IMR-90 (cell line): Measurements from ENCODE around the gene SVOPL. TPM values are rescaled to one million over a fixed set of nuclear protein-coding genes. Genes with fewer than 3 reads are reported as not detected.

Source experiments
- ATAC-seq: fragments of 200-7000 bp; cut with Tn5 transposase; 2 replicates; pipeline ENCODE4 v1.9.1; 2020; ENCODE audit warnings: low read depth, mild to moderate bottlenecking, moderate library complexity
- BruUV-seq: library from RNA; stranded (reverse); fragments of 400-500 nt; replicated peaks from 2 replicates; lab custom pipeline; 2021; lab: Mats Ljungman, UMichigan
- CTCF ChIA-PET: fragments of 300-600 bp; formaldehyde crosslinking; extraction: SDS; loops from one replicate; lab custom pipeline; 2021; ENCODE audit warnings: antibody characterized with exemption; lab: Yijun Ruan, JAX
- POLR2A ChIA-PET: fragments of 300-600 bp; sonication (Branson Sonifier 250); formaldehyde crosslinking; loops from one replicate; lab custom pipeline; 2022; ENCODE audit warnings: antibody characterized with exemption; ENCODE audit not compliant: unreplicated experiment; lab: Charles Lee
- DNase-seq: peaks from one replicate; pipeline ENCODE4 v3.0.0; 2013
- H2AFZ ChIP-seq: replicated peaks from 2 replicates; pipeline ENCODE3; 2013; ENCODE audit warnings: low read length, mild to moderate bottlenecking; ENCODE audit not compliant: poor library complexity
- H2AK5ac ChIP-seq: 2 replicates; pipeline ENCODE4 v1.6.1; 2013; ENCODE audit warnings: low read depth, low read length, inconsistent platforms
- H2AK9ac ChIP-seq: replicated peaks from 2 replicates; pipeline ENCODE3; 2013; ENCODE audit warnings: mild to moderate bottlenecking, low read depth, low read length, moderate library complexity; ENCODE audit not compliant: poor library complexity
- H2BK120ac ChIP-seq: 2 replicates; pipeline ENCODE4 v1.6.1; 2013; ENCODE audit warnings: low read depth, low read length, inconsistent platforms
- H2BK15ac ChIP-seq: 3 replicates; pipeline ENCODE4 v1.6.1; 2013; ENCODE audit warnings: low read depth, low read length, inconsistent platforms
- H2BK20ac ChIP-seq: 2 replicates; pipeline ENCODE4 v1.6.1; 2013; ENCODE audit warnings: low read depth, mild to moderate bottlenecking, inconsistent platforms, low read length, moderate library complexity
- H2BK5ac ChIP-seq: 2 replicates; pipeline ENCODE4 v1.6.1; 2013; ENCODE audit warnings: mild to moderate bottlenecking, low read depth, low read length, inconsistent platforms; ENCODE audit not compliant: poor library complexity, severe bottlenecking
- H3K14ac ChIP-seq: replicated peaks from 2 replicates; pipeline ENCODE4 v1.6.1; 2013; ENCODE audit warnings: low read depth, low read length, inconsistent platforms
- H3K18ac ChIP-seq: 2 replicates; pipeline ENCODE4 v1.6.1; 2013; ENCODE audit warnings: low read depth, low read length, control low read depth
- H3K23ac ChIP-seq: 2 replicates; pipeline ENCODE4 v1.6.1; 2013; ENCODE audit warnings: low read depth, low read length, inconsistent platforms
- H3K27ac ChIP-seq: 2 replicates; pipeline ENCODE4 v1.5.1; 2013; ENCODE audit warnings: mild to moderate bottlenecking, control low read depth, low read length; ENCODE audit not compliant: insufficient read depth
- H3K27me3 ChIP-seq: 2 replicates; pipeline ENCODE4 v1.6.1; 2013; ENCODE audit warnings: low read length; ENCODE audit not compliant: control insufficient read depth, insufficient read depth
- H3K36me3 ChIP-seq: 2 replicates; pipeline ENCODE4 v1.6.1; 2013; ENCODE audit warnings: low read length, mixed read lengths; ENCODE audit not compliant: control insufficient read depth, insufficient read depth
- H3K4ac ChIP-seq: 2 replicates; pipeline ENCODE4 v1.6.1; 2013; ENCODE audit warnings: low read depth, low read length, inconsistent platforms
- H3K4me1 ChIP-seq: 2 replicates; pipeline ENCODE4 v1.6.1; 2013; ENCODE audit warnings: low read length, mixed read lengths; ENCODE audit not compliant: control insufficient read depth, insufficient read depth
- H3K4me2 ChIP-seq: 2 replicates; pipeline ENCODE4 v1.6.1; 2013; ENCODE audit warnings: low read depth, mild to moderate bottlenecking, control low read depth, low read length, moderate library complexity
- H3K4me3 ChIP-seq: 2 replicates; pipeline ENCODE4 v1.5.1; 2013; ENCODE audit warnings: low read depth, mild to moderate bottlenecking, control low read depth, low read length, moderate library complexity; ENCODE audit not compliant: insufficient read depth
- H3K56ac ChIP-seq: 2 replicates; pipeline ENCODE4 v1.6.1; 2013; ENCODE audit warnings: low read length, inconsistent platforms; ENCODE audit not compliant: insufficient read depth; ENCODE audit errors: extremely low read depth
- H3K79me1 ChIP-seq, 2 experiments: 2 replicates each; pipeline ENCODE4 v1.6.1; 2013; ENCODE audit warnings: low read length in 2 of 2, inconsistent platforms in 1 of 2, low read depth in 1 of 2
- H3K9ac ChIP-seq: 2 replicates; pipeline ENCODE4 v1.6.1; 2013; ENCODE audit warnings: low read depth, low read length, control low read depth
- H3K9me1 ChIP-seq: 2 replicates; pipeline ENCODE4 v1.6.1; 2013; ENCODE audit warnings: low read length, inconsistent platforms; ENCODE audit not compliant: insufficient read depth
- H3K9me3 ChIP-seq: 2 replicates; pipeline ENCODE4 v1.6.1; 2013; ENCODE audit warnings: low read length; ENCODE audit not compliant: control insufficient read depth, insufficient read depth
- H4K20me1 ChIP-seq: 2 replicates; pipeline ENCODE4 v1.6.1; 2013; ENCODE audit warnings: low read length, inconsistent platforms; ENCODE audit not compliant: insufficient read depth
- H4K5ac ChIP-seq: 2 replicates; pipeline ENCODE4 v1.6.1; 2013; ENCODE audit warnings: mild to moderate bottlenecking, low read depth, low read length, control low read depth
- H4K8ac ChIP-seq, 2 experiments: 2 replicates each; pipeline ENCODE4 v1.6.1; 2013; ENCODE audit warnings: low read depth in 2 of 2, low read length in 2 of 2, control low read depth in 1 of 2, inconsistent platforms in 1 of 2
- H4K91ac ChIP-seq: 2 replicates; pipeline ENCODE4 v1.6.1; 2013; ENCODE audit warnings: low read depth, low read length, inconsistent platforms; ENCODE audit not compliant: insufficient read depth
- BHLHE40 ChIP-seq: fragments of 150-350 bp; IDR thresholded peaks from 2 replicates; pipeline ENCODE4 v1.6.1; 2016; ENCODE audit warnings: mild to moderate bottlenecking, low read depth, low read length
- CEBPB ChIP-seq: IDR thresholded peaks from 2 replicates; pipeline ENCODE4 v1.6.1; 2012; ENCODE audit warnings: low read depth, low read length, improper control_type of control experiment
- CHD1 ChIP-seq: IDR thresholded peaks from 2 replicates; pipeline ENCODE4 v1.6.1; 2012; ENCODE audit warnings: low read depth, low read length, improper control_type of control experiment
- ELK1 ChIP-seq: fragments of 150-350 bp; IDR thresholded peaks from 2 replicates; pipeline ENCODE4 v1.6.1; 2016; ENCODE audit warnings: low read depth, mild to moderate bottlenecking, low read length, moderate library complexity, borderline replicate concordance
- FOS ChIP-seq: fragments of 150-350 bp; IDR thresholded peaks from 2 replicates; pipeline ENCODE4 v1.6.1; 2016; ENCODE audit warnings: low read depth, low read length
- MAFK ChIP-seq: IDR thresholded peaks from 2 replicates; pipeline ENCODE4 v1.6.1; 2012; ENCODE audit warnings: low read depth, low read length, improper control_type of control experiment
- MAZ ChIP-seq: IDR thresholded peaks from 2 replicates; pipeline ENCODE4 v1.6.1; 2012; ENCODE audit warnings: low read depth, mild to moderate bottlenecking, low read length, improper control_type of control experiment, moderate library complexity, borderline replicate concordance
- MXI1 ChIP-seq: IDR thresholded peaks from 2 replicates; pipeline ENCODE4 v1.6.1; 2012; ENCODE audit warnings: low read depth, mild to moderate bottlenecking, low read length, moderate library complexity, borderline replicate concordance
- NFE2L2 ChIP-seq: fragments of 150-350 bp; IDR thresholded peaks from 2 replicates; pipeline ENCODE4 v1.6.1; 2016; ENCODE audit warnings: low read depth, mild to moderate bottlenecking, low read length
- POLR2A ChIP-seq: IDR thresholded peaks from 2 replicates; pipeline ENCODE4 v1.6.1; 2012; ENCODE audit warnings: mild to moderate bottlenecking, low read depth, low read length
- RAD21 ChIP-seq: IDR thresholded peaks from 2 replicates; pipeline ENCODE4 v1.6.1; 2012; ENCODE audit warnings: low read length, improper control_type of control experiment
- RCOR1 ChIP-seq: IDR thresholded peaks from 2 replicates; pipeline ENCODE4 v1.6.1; 2012; ENCODE audit warnings: mild to moderate bottlenecking, low read length, improper control_type of control experiment; ENCODE audit not compliant: insufficient replicate concordance
- RFX5 ChIP-seq: IDR thresholded peaks from 2 replicates; pipeline ENCODE4 v1.8.0; 2012; ENCODE audit warnings: low read depth, mild to moderate bottlenecking, low read length, moderate library complexity
- SMC3 ChIP-seq: fragments of 150-350 bp; IDR thresholded peaks from 2 replicates; pipeline ENCODE4 v1.6.1; 2016; ENCODE audit warnings: low read depth, mild to moderate bottlenecking, antibody characterized with exemption, low read length, moderate library complexity
- WGBS, 2 experiments: methylation state at CpG; one replicate each; pipeline versions ENCODE4 v1.1.5 to v1.1.7; 2013; ENCODE audit warnings: missing lambda C conversion rate in 2 of 2; ENCODE audit not compliant: insufficient read length in 1 of 2; ENCODE audit errors: extremely low coverage in 2 of 2; 5-methylcytosine and 5-hydroxymethylcytosine counted together
- dilution Hi-C: fragments of 300-500 bp; cut with HindIII; formaldehyde crosslinking; loops from one replicate; pipeline ENCODE4 v1.14.3; 2018; ENCODE audit warnings: low sequenced_read_pairs; ENCODE audit not compliant: unreplicated experiment
- in situ Hi-C: fragments of 300-500 bp; cut with MboI; formaldehyde crosslinking; loops from 3 replicates; pipeline ENCODE4 v1.14.3; 2019; ENCODE audit warnings: low sequenced_read_pairs, inconsistent platforms, mixed read lengths
- intact Hi-C: fragments of 100-400 bp; cut with micrococcal nuclease; formaldehyde crosslinking; loops from 2 replicates; pipeline ENCODE4 v1.10.0; 2022
- polyA plus RNA-seq, 3 experiments: library from polyadenylated mRNA; depleted of rRNA; stranded (reverse); fragments of >200 nt; gene quantifications; 2 replicates each; pipeline ENCODE4 v1.2.3, GENCODE V29; 2012; ENCODE audit warnings: low replicate concordance in 1 of 3
- total RNA-seq: library from RNA; depleted of rRNA; stranded (reverse); fragments of >200 nt; gene quantifications from 2 replicates; pipeline ENCODE4 v1.2.3, GENCODE V29; 2012
- TF ChIP-seq, protein P1 (sequence below): fragments of 150-350 bp; IDR thresholded peaks from 2 replicates; pipeline ENCODE4 v1.6.1; 2017; ENCODE audit warnings: mild to moderate bottlenecking, antibody characterized with exemption, low read length, low read depth
- TF ChIP-seq, protein P2 (sequence below): conservative IDR thresholded peaks from 2 replicates; pipeline ENCODE4 v1.5.1; 2012; ENCODE audit warnings: mild to moderate bottlenecking, low read depth, low read length, improper control_type of control experiment

SVOPL gene
- total and polyA plus RNA-seq, 2 of the 4 experiments (the other 2 are of a cell fraction): not detected

DNA sequence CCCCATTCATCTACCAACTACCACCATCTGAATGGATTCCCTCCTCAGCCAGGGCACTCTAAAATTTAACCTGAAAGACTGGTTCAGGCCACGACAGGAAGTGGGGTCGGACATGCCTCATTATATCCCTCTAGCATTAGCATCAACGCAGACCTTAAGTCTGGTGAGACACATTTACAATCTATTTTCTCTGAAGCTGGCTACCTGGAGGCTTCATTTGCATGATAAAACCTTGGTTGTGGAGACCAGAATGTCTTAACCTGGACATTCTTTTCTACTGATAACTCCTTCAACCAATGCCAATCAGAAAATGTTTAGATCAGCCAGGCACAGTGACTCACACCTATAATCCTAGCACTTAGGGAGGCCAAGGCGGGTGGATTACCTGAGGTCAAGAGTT, 42.3 kb downstream of the SVOPL start:
- H3K18ac ChIP-seq: no peak overlapping the region
- H3K9me1 ChIP-seq: no peaks in the 10 kb centered on the region
- H2BK15ac ChIP-seq: no peak overlapping the region
- no peak overlapping the region for H3K4me3 ChIP-seq
- ChIA-PET CTCF (no interaction called here), POLR2A (no interaction called here)
- H4K91ac ChIP-seq: no peak overlapping the region
- no peak overlapping the region for H3K56ac ChIP-seq
- WGBS, 2 experiments: no CpG with 5 or more reads among the region's 4 CpGs
- in situ Hi-C loops (no loop called here), dilution Hi-C loops (no loop called here), intact Hi-C loops (no loop called here)
- H3K36me3 ChIP-seq: no peaks in the 10 kb centered on the region
- ATAC-seq (no peak), DNase-seq (no peak)
- no peaks in the 10 kb centered on the region for H3K79me1 ChIP-seq
- BruUV-seq: no TSS peak
- H2AFZ ChIP-seq: no peak overlapping the region
- H2BK120ac ChIP-seq: no peak overlapping the region
- H3K27ac ChIP-seq: no peak overlapping the region
- H3K27me3 ChIP-seq: no peaks in the 10 kb centered on the region
- TF ChIP-seq CHD1: no peak
- TF ChIP-seq MAFK: no peak
- TF ChIP-seq ELK1: no peak
- TF ChIP-seq POLR2A: no peak
- TF ChIP-seq MXI1: no peak
- TF ChIP-seq RFX5: no peak
- TF ChIP-seq MAZ: no peak
- no peak for TF ChIP-seq BHLHE40
- no peak for TF ChIP-seq SMC3
- TF ChIP-seq, protein P1, sequence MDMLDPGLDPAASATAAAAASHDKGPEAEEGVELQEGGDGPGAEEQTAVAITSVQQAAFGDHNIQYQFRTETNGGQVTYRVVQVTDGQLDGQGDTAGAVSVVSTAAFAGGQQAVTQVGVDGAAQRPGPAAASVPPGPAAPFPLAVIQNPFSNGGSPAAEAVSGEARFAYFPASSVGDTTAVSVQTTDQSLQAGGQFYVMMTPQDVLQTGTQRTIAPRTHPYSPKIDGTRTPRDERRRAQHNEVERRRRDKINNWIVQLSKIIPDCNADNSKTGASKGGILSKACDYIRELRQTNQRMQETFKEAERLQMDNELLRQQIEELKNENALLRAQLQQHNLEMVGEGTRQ: no peak
- no peak for TF ChIP-seq CEBPB
- TF ChIP-seq RAD21: no peak
- no peak for TF ChIP-seq NFE2L2
- TF ChIP-seq RCOR1: no peak
- TF ChIP-seq, protein P2, sequence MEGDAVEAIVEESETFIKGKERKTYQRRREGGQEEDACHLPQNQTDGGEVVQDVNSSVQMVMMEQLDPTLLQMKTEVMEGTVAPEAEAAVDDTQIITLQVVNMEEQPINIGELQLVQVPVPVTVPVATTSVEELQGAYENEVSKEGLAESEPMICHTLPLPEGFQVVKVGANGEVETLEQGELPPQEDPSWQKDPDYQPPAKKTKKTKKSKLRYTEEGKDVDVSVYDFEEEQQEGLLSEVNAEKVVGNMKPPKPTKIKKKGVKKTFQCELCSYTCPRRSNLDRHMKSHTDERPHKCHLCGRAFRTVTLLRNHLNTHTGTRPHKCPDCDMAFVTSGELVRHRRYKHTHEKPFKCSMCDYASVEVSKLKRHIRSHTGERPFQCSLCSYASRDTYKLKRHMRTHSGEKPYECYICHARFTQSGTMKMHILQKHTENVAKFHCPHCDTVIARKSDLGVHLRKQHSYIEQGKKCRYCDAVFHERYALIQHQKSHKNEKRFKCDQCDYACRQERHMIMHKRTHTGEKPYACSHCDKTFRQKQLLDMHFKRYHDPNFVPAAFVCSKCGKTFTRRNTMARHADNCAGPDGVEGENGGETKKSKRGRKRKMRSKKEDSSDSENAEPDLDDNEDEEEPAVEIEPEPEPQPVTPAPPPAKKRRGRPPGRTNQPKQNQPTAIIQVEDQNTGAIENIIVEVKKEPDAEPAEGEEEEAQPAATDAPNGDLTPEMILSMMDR: no peak
- no peak for TF ChIP-seq FOS
- H2AK5ac ChIP-seq: no peak overlapping the region
- no peak overlapping the region for H3K23ac ChIP-seq
- no peak overlapping the region for H2BK20ac ChIP-seq
- no peak overlapping the region for H3K4ac ChIP-seq
- H3K4me1 ChIP-seq: no peaks in the 10 kb centered on the region
- no peak overlapping the region for H4K5ac ChIP-seq
- H4K20me1 ChIP-seq: no peaks in the 10 kb centered on the region
- no peak overlapping the region for H3K14ac ChIP-seq
- H3K9ac ChIP-seq: no peak overlapping the region
- H3K4me2 ChIP-seq: no peak overlapping the region
- no peak overlapping the region for H2BK5ac ChIP-seq
- H2AK9ac ChIP-seq: no peak overlapping the region
- peaks cover 7% of the 10 kb centered on the region for H3K9me3 ChIP-seq
- H4K8ac ChIP-seq: no peak overlapping the region
